Measurements from ENCODE around the gene PTHLH. TPM values are rescaled to one million over a fixed set of nuclear protein-coding genes. Genes with fewer than 3 reads are reported as not detected.

The PTHLH gene
- total RNA-seq, 1 donor from 2014 or later, result 48.5 TPM

DNA sequence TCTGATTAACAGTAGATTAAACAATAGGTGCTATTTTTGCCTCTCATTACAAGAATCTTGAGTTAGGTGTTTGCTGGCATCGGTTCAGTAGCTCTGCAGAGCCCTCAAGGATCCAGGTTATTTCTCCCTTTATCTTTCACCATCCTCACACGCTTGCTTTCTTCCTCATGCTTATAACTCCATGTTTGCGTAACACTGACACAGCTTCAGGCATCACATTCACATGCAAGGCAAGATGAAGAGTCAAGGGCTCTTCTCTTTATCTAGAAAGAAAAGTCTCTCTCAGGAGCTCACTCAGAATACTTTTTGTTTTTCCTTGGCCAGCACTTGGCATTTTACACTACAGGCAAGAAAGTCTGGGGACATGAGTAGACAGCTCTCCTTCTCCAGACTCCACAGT lies 24.2 kb upstream of the PTHLH start:
- FAIRE-seq (no peak), DNase-seq (ENCODE audit: low read depth) (no peak)
- no peaks in the 10 kb centered on the region for H3K27me3 ChIP-seq (ENCODE audit: insufficient read depth, low read length)
- no peak overlapping the region for H2AFZ ChIP-seq (ENCODE audit: low read depth, low read length)
- H3K4me3 ChIP-seq (ENCODE audit: insufficient read depth, low read depth, low read length), result no peak overlapping the region
- peaks cover 3% of the 10 kb centered on the region for H3K27me3 Mint-ChIP-seq (ENCODE audit: low read depth, unreplicated experiment)
- H4K20me1 ChIP-seq (ENCODE audit: insufficient read depth, low read length), result no peaks in the 10 kb centered on the region
- H3K36me3 Mint-ChIP-seq (ENCODE audit: low read depth, unreplicated experiment), result no peaks in the 10 kb centered on the region
- H3K4me3 Mint-ChIP-seq (ENCODE audit: unreplicated experiment), result no peak overlapping the region
- no peaks in the 10 kb centered on the region for H3K79me2 ChIP-seq (ENCODE audit: insufficient read depth, low read length)
- H3K4me2 ChIP-seq (ENCODE audit: low read length), result no peak overlapping the region
- H3K4me1 ChIP-seq (ENCODE audit: insufficient read depth, low read length), result peaks cover 3% of the 10 kb centered on the region
- H3K36me3 ChIP-seq (ENCODE audit: insufficient read depth, low read length), result no peaks in the 10 kb centered on the region
- peaks cover 7% of the 10 kb centered on the region for H3K9me3 Mint-ChIP-seq (ENCODE audit: unreplicated experiment)
- peaks cover 10% of the 10 kb centered on the region for H3K4me1 Mint-ChIP-seq (ENCODE audit: low read depth, unreplicated experiment)
- TF ChIP-seq EZH2 (IDR thresholded peaks at IDR 0.05; ENCODE audit: insufficient read depth, low read length) (no peak), CTCF (IDR thresholded peaks at IDR 0.05; ENCODE audit: insufficient read depth, low read depth, low read length) (no peak)
- no peak overlapping the region for H3K27ac ChIP-seq (ENCODE audit: low read depth, low read length)
- H3K9ac ChIP-seq (ENCODE audit: low read length), result no peak overlapping the region
- no peak overlapping the region for H3K27ac Mint-ChIP-seq (ENCODE audit: unreplicated experiment)
- no peaks in the 10 kb centered on the region for H3K9me3 ChIP-seq (ENCODE audit: insufficient read depth, low read depth, low read length)

GRCh38 chr12:27995406-27995805 lies 22.9 kb upstream of the PTHLH start:
- Mint-ChIP-seq H3K9me3 (ENCODE audit: unreplicated experiment) (peaks cover 10% of the 10 kb centered on the region), H3K27ac (ENCODE audit: unreplicated experiment) (no peak overlapping the region), H3K27me3 (ENCODE audit: low read depth, unreplicated experiment) (peaks cover 3% of the 10 kb centered on the region), H3K4me1 (ENCODE audit: low read depth, unreplicated experiment) (peaks cover 9% of the 10 kb centered on the region), H3K36me3 (ENCODE audit: low read depth, unreplicated experiment) (no peaks in the 10 kb centered on the region), H3K4me3 (ENCODE audit: unreplicated experiment) (no peak overlapping the region)
- Histone ChIP-seq H3K9ac (ENCODE audit: low read length) (no peak overlapping the region), H3K79me2 (ENCODE audit: insufficient read depth, low read length) (no peaks in the 10 kb centered on the region), H4K20me1 (ENCODE audit: insufficient read depth, low read length) (no peaks in the 10 kb centered on the region), H3K4me2 (ENCODE audit: low read length) (no peak overlapping the region), H3K27ac (ENCODE audit: low read depth, low read length) (no peak overlapping the region), H3K4me3 (ENCODE audit: insufficient read depth, low read depth, low read length) (no peak overlapping the region), H3K9me3 (ENCODE audit: insufficient read depth, low read depth, low read length) (no peaks in the 10 kb centered on the region), H3K36me3 (ENCODE audit: insufficient read depth, low read length) (no peaks in the 10 kb centered on the region), H3K4me1 (ENCODE audit: insufficient read depth, low read length) (peaks cover 3% of the 10 kb centered on the region), H3K27me3 (ENCODE audit: insufficient read depth, low read length) (no peaks in the 10 kb centered on the region), H2AFZ (ENCODE audit: low read depth, low read length) (no peak overlapping the region)
- DNase-seq (ENCODE audit: low read depth) (no peak), FAIRE-seq (no peak)
- no peak for TF ChIP-seq CTCF (IDR thresholded peaks at IDR 0.05; ENCODE audit: insufficient read depth, low read depth, low read length)
- TF ChIP-seq EZH2 (IDR thresholded peaks at IDR 0.05; ENCODE audit: insufficient read depth, low read length), result no peak

GRCh38 chr12:27988594-27989233 lies 16.2 kb upstream of the PTHLH start:
- Histone ChIP-seq H4K20me1 (ENCODE audit: insufficient read depth, low read length) (no peaks in the 10 kb centered on the region), H3K4me1 (ENCODE audit: insufficient read depth, low read length) (peaks cover 12% of the 10 kb centered on the region), H2AFZ (ENCODE audit: low read depth, low read length) (no peak overlapping the region), H3K9ac (ENCODE audit: low read length) (no peak overlapping the region), H3K27me3 (ENCODE audit: insufficient read depth, low read length) (no peaks in the 10 kb centered on the region), H3K9me3 (ENCODE audit: insufficient read depth, low read depth, low read length) (no peaks in the 10 kb centered on the region), H3K4me3 (ENCODE audit: insufficient read depth, low read depth, low read length) (no peak overlapping the region), H3K27ac (ENCODE audit: low read depth, low read length) (no peak overlapping the region), H3K36me3 (ENCODE audit: insufficient read depth, low read length) (no peaks in the 10 kb centered on the region), H3K4me2 (ENCODE audit: low read length) (no peak overlapping the region), H3K79me2 (ENCODE audit: insufficient read depth, low read length) (no peaks in the 10 kb centered on the region)
- H3K27me3 Mint-ChIP-seq (ENCODE audit: low read depth, unreplicated experiment), result no peaks in the 10 kb centered on the region
- H3K9me3 Mint-ChIP-seq (ENCODE audit: unreplicated experiment), result peaks cover 6% of the 10 kb centered on the region
- FAIRE-seq (peak; percentile 34), DNase-seq (ENCODE audit: low read depth) (no peak)
- H3K36me3 Mint-ChIP-seq (ENCODE audit: low read depth, unreplicated experiment), result no peaks in the 10 kb centered on the region
- no peak for TF ChIP-seq EZH2 (IDR thresholded peaks at IDR 0.05; ENCODE audit: insufficient read depth, low read length)
- TF ChIP-seq CTCF (IDR thresholded peaks at IDR 0.05; ENCODE audit: insufficient read depth, low read depth, low read length), result no peak
- H3K4me3 Mint-ChIP-seq (ENCODE audit: unreplicated experiment), result no peak overlapping the region
- H3K4me1 Mint-ChIP-seq (ENCODE audit: low read depth, unreplicated experiment), result peaks cover 20% of the 10 kb centered on the region
- H3K27ac Mint-ChIP-seq (ENCODE audit: unreplicated experiment), result peak overlapping the region; percentile 69
